A549 treated with RU486 at 1 μM for 4 hours (cell line): ENCODE measurements around the gene THAP7. TPM values are rescaled to one million over a fixed set of nuclear protein-coding genes. Genes with fewer than 3 reads are reported as not detected.

Experiments used
- total RNA-seq: library from RNA; stranded (reverse); fragments of 200-300 nt; extraction: Qiagen RNA extraction; gene quantifications from 5 replicates; pipeline ENCODE4 v1.2.3, GENCODE V29; 2022; ENCODE audit warnings: low read depth

Gene THAP7, protein sequence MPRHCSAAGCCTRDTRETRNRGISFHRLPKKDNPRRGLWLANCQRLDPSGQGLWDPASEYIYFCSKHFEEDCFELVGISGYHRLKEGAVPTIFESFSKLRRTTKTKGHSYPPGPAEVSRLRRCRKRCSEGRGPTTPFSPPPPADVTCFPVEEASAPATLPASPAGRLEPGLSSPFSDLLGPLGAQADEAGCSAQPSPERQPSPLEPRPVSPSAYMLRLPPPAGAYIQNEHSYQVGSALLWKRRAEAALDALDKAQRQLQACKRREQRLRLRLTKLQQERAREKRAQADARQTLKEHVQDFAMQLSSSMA
- total RNA-seq: 16.0 to 28.6 TPM (median 25.1 TPM) in 5 replicates

DNA sequence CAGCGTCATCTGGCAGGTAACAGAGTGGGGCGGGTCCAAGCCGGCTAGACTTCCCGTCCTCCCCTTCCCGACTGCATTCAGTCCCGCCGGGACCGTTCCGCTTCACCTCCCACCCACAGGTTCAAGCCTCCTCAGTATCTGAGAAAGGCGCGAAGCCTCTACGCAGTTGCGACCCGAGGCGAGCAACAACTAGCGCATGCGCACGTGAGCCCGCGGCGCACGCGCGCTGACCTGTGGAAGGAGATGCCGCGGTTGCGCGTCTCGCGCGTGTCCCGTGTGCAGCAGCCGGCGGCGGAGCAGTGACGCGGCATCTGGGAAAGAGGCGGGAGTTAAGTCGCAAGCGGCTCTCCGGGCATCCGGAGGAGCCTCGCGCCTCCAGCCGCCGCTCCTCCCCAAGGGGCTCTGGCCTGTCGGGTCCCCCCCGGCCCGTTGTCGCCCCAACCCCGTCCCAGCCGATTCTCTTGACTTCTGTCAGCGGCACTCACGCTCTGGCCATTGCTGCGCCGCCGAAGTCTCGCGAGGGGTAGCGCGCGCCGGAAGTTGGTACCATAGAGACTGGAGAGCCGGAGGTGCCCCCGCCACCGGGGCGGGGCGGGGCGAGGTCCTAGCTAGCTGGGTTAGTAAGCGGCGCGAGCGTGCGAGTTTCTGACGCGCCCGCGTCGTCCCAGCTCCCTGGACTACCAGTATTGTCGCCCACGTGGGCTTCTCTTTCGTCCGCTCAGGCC is at the start of gene THAP7:
Gene THAP7, minus strand, starts transcription at position 518 of the 725 bp plus-strand sequence. Its CDS starts 207 bp downstream, at position 311.

DNA sequence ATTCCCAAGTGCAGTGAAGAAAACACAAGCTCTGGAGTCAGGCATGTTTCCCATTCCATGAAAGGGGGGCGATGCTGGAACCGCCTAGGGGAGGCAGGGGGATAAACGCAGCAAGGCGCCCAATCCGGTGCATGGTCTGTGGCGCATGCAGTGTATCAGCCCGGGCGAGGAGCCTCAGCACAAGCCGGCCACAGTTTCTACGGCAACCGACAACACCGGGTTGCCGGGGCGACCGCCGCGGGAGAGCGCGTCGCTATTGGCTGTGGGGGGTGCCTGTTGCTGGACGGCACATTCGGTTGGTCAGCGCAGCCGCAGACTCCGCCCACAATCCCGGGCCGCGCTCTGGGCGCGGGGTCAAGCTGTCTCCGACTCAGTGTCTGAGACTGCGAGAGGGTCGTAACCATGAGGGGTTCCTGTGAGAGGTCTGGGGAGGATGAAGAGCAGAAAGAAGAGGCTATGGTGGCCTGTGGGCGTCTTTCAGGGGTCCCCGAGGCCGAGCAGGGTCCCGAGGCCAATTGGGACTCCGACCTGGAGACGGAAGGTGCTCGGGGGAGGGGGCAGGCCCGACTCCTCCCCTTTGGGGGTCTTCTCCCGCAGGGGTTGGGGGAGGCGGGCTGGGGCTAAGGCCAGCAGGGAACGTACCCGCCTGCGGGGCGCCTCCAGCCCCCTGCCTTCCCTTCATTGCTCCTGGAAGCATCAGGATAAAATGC is 43.8 kb upstream of the THAP7 start, which contains the start of gene LRRC74B:
Gene LRRC74B, plus strand, starts transcription at position 362 of the 710 bp plus-strand sequence. Its CDS starts 41 bp downstream, at position 403.

DNA sequence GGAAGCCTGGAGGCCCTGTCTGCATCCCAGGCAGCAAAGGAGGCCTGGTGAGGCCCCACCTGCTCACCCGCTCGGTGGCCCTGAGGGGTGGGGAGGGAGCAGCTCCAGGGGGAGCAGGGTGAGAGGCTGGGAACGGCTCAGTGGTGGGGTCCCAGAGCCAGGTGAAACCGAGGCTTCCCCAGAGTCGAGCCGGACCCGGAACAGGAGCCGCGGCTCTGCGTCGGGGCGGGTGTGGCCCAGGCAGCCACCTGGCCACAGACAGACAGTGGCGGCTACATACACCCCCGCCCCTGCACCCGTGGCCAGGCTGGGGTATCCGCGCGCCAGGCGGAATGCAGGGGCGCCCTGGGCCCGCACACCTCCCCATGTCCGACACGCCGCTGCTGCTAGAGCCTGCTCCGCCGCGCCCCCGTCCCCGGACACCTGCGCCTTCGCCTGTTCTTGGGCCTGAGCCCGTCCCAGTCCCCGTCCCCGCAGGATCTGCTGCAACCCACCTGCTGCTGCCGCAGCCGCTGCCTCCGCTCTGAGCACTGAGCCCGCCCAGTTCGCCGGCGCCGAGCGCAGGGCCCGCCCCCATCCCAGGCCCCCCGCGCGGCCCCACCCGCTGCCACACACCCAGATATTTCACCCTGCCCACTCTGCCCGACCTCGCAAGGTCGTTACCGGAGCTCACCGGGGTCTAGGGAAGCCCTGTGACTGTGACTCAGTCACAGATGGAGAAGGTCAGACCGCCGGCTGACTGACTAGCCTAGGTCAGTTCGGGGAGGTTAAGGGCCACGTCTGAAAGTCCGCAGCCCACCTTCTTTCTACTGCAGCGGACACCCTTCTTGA is 30.3 kb upstream of the THAP7 start, which contains the start of gene SLC7A4:
Gene SLC7A4, minus strand, starts transcription at position 525 of the 831 bp plus-strand sequence. CDS start 749 bp downstream, outside the sequence.

DNA sequence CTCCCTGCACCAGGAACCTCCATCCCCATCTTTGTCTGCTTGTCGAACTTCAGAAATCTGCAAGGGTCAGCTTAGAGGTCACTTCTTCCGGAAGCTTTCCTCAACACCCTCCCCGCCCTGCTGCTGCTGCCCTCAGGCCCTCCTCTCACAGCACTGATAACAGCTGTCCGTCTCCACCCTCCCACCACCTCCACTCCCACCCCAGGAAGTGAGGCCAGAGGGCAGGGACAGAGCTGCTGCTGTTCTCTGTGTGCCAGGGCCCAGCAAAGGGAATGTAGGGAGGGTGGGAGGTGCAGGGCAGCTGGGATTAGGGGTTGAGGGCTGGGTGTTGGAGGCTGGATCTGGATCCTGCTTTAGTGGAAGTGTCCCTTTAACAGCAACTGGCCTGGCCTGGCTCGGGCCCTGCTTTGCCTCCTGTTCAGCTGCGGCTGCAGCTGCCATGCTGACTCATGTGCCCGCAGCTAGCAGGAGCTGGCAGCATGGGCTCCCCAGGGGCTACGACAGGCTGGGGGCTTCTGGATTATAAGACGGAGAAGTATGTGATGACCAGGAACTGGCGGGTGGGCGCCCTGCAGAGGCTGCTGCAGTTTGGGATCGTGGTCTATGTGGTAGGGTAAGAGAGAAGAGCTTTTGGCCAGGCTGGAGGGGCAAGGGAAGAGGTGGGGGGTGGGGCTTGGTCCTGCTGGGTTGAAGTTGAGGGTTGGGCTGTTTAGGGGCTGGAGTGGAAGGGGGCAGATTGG is 13.0 kb upstream of the THAP7 start, which contains the start of gene P2RX6:
Gene P2RX6, plus strand, starts transcription at position 440 of the 740 bp plus-strand sequence. Its CDS starts 10 bp downstream, at position 450.

DNA sequence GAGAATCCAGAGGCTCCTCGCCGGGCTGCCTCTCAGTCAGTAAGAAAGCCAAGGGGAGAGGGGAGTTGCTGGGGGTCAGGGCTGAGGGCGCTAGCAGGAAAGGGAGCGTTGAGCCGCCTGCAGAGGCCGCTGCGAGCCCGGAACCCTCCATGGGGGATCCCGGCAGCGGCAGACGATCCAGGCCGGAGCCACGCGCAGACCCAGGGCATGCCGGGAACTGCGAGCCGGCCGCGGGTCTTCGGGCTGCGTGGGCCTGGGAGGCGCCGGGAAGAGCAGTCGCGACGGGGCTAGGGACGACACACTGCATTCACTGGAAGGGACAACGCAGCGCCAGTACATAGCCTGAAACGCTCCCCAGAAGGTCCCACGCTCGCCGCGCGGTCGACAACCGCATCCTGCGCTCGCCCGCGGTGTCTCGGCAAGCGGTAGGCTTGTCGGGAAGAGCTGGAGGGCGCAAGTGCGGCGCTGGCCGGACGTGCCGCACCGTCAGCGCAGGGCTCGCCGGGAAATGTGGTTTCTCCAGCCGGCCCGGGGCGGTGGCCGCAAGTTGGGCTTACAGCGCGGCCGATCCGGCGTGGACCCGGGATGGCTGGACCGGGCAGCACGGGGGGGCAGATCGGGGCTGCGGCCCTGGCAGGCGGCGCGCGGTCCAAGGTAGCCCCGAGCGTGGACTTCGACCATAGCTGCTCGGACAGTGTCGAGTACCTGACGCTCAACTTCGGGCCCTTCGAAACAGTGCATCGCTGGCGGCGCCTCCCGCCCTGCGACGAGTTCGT is 19.9 kb downstream of the THAP7 start, which contains the start of gene LZTR1:
Gene LZTR1, plus strand, starts transcription at position 511 of the 776 bp plus-strand sequence. Its CDS starts 75 bp downstream, at position 586.

DNA sequence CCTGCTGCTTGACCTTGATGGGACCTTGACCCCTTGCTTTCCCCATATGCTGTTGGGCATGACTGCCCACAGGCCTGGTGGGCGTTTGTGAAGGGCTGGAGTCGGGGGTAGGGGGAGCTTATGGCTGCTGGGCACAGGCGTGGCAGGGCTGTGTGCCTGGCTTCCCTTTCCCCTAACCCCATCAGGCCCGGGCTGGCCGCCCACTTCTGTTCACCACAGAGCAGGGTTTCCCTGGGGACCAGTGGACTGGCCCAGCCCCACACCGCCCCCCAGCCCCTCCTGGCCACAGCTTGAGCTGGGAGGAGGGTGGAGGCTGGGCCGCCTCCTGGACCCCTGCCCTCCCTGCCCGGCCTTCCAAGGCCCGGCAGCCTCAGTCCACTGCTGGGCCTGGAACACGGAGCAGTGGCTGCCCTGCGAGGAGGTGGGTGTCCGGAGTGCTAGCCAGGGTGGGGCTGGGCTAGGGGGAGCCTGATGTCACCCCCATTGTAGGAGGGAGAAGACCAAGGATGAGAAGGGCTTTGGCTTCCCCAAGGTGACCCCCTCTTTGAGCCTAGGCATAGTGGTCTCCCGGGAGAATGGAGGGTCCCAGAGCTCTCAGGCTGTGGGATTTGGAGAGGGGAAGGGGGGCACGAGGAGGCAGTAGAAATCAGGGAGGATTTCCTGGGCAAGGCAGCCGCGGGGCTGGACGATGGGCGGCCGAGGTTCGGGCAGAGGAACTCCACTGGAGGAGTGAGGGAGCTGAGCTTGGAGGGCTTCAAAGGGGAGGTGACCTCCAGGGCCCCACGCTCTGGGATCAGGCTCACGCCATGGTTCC is 34.8 kb downstream of the THAP7 start, which contains the start of gene AIFM3:
Gene AIFM3, plus strand, starts transcription at position 373 of the 814 bp plus-strand sequence. CDS start 690 bp downstream, outside the sequence.

Other genes starting within 250 kb of the THAP7 start
- gene SERPIND1, start 228.0 kb downstream of the THAP7 start, total RNA-seq: 0.05 to 0.14 TPM in 2 of 5 replicates, not detected in the others
- 18.5 to 23.2 TPM (median 20.4 TPM) in 5 replicates for gene PI4KA, start 143.3 kb downstream of the THAP7 start, total RNA-seq
- 14.0 to 19.2 TPM (median 16.2 TPM) in 5 replicates for gene SNAP29, start 143.1 kb downstream of the THAP7 start, total RNA-seq
- 20.2 to 24.0 TPM (median 22.3 TPM) in 5 replicates for gene CRKL, start 84.7 kb downstream of the THAP7 start, total RNA-seq
- gene AIFM3, start 34.9 kb downstream of the THAP7 start, total RNA-seq: 1.0 to 4.8 TPM (median 3.3 TPM) in 5 replicates
- 11.8 to 19.9 TPM (median 17.4 TPM) in 5 replicates for gene LZTR1, start 19.8 kb downstream of the THAP7 start, total RNA-seq
- gene P2RX6, start 13.0 kb upstream of the THAP7 start, total RNA-seq: 0.33 to 0.98 TPM (median 0.70 TPM) in 5 replicates
- not detected in 5 replicates for gene SLC7A4, start 30.4 kb upstream of the THAP7 start, total RNA-seq
- not detected in 5 replicates for gene LRRC74B, start 43.8 kb upstream of the THAP7 start, total RNA-seq